PFSK-1 (cell line): ENCODE measurements around the gene FXYD2.

ENCODE experiments used
- FOXP2 ChIP-seq: optimal IDR thresholded peaks from 2 replicates; pipeline ENCODE3; 2011; ENCODE audit warnings: borderline replicate concordance, control low read depth, inconsistent platforms; ENCODE audit not compliant: insufficient read depth; ENCODE audit errors: extremely low read length, extremely low read depth
- POLR2AphosphoS5 ChIP-seq: IDR thresholded peaks from 2 replicates; pipeline ENCODE4 v1.6.1; 2012; ENCODE audit warnings: low read depth, mild to moderate bottlenecking, control low read depth, low read length, moderate library complexity
- REST ChIP-seq, 2 experiments: IDR thresholded peaks; 2 replicates each; pipeline versions ENCODE4 v1.6.1 to v1.8.0; 2011 to 2012; ENCODE audit warnings: low read depth in 2 of 2, low read length in 2 of 2, control low read depth in 1 of 2, inconsistent platforms in 1 of 2, mild to moderate bottlenecking in 1 of 2, moderate library complexity in 1 of 2; ENCODE audit not compliant: insufficient read depth in 1 of 2
- SIN3A ChIP-seq: IDR thresholded peaks from 2 replicates; pipeline ENCODE4 v1.6.1; 2012; ENCODE audit warnings: mild to moderate bottlenecking, low read length, moderate library complexity, borderline replicate concordance; ENCODE audit not compliant: insufficient read depth
- TAF1 ChIP-seq: IDR thresholded peaks from 2 replicates; pipeline ENCODE4 v1.6.1; 2012; ENCODE audit warnings: low read length, control low read depth, borderline replicate concordance; ENCODE audit not compliant: insufficient read depth

The FXYD2 gene

GRCh38 chr11:117796872-117797529, 27.5 kb downstream of the FXYD2 start, which contains the start of gene DSCAML1:
TSS of gene DSCAML1 (minus strand) at chr11:117797216. CDS start at chr11:117797079, 137 bp downstream.
- TF ChIP-seq TAF1: no peak
- TF ChIP-seq REST (IDR thresholded peaks at IDR 0.05; ENCODE audit: insufficient read depth in 1 of 2, low read depth in 2 of 2, low read length in 2 of 2): no peak
- TF ChIP-seq POLR2AphosphoS5: no peak
- no peak for TF ChIP-seq SIN3A
- TF ChIP-seq FOXP2: no peak

GRCh38 chr11:117796456-117796871, 28.1 kb downstream of the FXYD2 start:
- no peak for TF ChIP-seq SIN3A
- no peak for TF ChIP-seq FOXP2
- no peak for TF ChIP-seq TAF1

GRCh38 chr11:117795638-117796455, 28.7 kb downstream of the FXYD2 start:
- TF ChIP-seq FOXP2 (no peak), TAF1 (no peak), POLR2AphosphoS5 (no peak), SIN3A (no peak), REST (IDR thresholded peaks at IDR 0.05; ENCODE audit: insufficient read depth in 1 of 2, low read depth in 2 of 2, low read length in 2 of 2) (no peak)

GRCh38 chr11:117794772-117795629, 29.5 kb downstream of the FXYD2 start:
- TF ChIP-seq POLR2AphosphoS5 (no peak), TAF1 (no peak), SIN3A (no peak), FOXP2 (no peak), REST (IDR thresholded peaks at IDR 0.05; ENCODE audit: insufficient read depth in 1 of 2, low read depth in 2 of 2, low read length in 2 of 2) (no peak)

- TF ChIP-seq TAF1 (no peak), REST (IDR thresholded peaks at IDR 0.05; ENCODE audit: insufficient read depth in 1 of 2, low read depth in 2 of 2, low read length in 2 of 2) (no peak), SIN3A (no peak), POLR2AphosphoS5 (no peak), FOXP2 (no peak)
These were observed 30.4 kb downstream of the FXYD2 start for GRCh38 chr11:117794135-117794534.
